HepG2 (cell line): ENCODE data around the gene HOXD9. TPM values are rescaled to one million over a fixed set of nuclear protein-coding genes. Genes with fewer than 3 reads are reported as not detected.

Experiments
- ATAC-seq: fragments of 200-7000 bp; cut with Tn5 transposase; 3 replicates; pipeline ENCODE4 v1.9.1; 2020; ENCODE audit warnings: mild to moderate bottlenecking, moderate library complexity
- BruUV-seq: library from RNA; stranded (reverse); fragments of 400-500 nt; replicated peaks from 2 replicates; lab custom pipeline; 2021; lab: Mats Ljungman, UMichigan
- CTCF ChIA-PET: fragments of 300-600 bp; formaldehyde crosslinking; extraction: SDS; loops from one replicate; lab custom pipeline; 2021; ENCODE audit warnings: low total read pairs, inconsistent platforms, low intra/inter-chr PET ratio; lab: Yijun Ruan, JAX
- POLR2A ChIA-PET: fragments of 350-600 bp; sonication (Branson Sonifier 250); formaldehyde crosslinking; loops from one replicate; lab custom pipeline; 2020; ENCODE audit warnings: antibody characterized with exemption, inconsistent platforms; lab: Yijun Ruan, JAX
- DNase-seq: peaks from one replicate; pipeline ENCODE4 v3.0.0-alpha.2; 2015; ENCODE audit warnings: low spot score
- FAIRE-seq: peaks from 3 replicates; lab custom pipeline; 2011; peaks lifted over from hg19 to GRCh38; lab: Jason Lieb, UNC
- H2AFZ ChIP-seq: one replicate; pipeline ENCODE4 v1.6.1; 2011; ENCODE audit warnings: low read length, inconsistent platforms
- H3K27ac ChIP-seq: fragments of 300-600 bp; 3 replicates; pipeline ENCODE4 v1.8.0; 2011; ENCODE audit warnings: mixed run types, mild to moderate bottlenecking, mixed read lengths, low read length, inconsistent platforms; ENCODE audit not compliant: insufficient read depth; ENCODE audit errors: extremely low read length
- H3K27me3 ChIP-seq, 2 experiments: fragments of 200-600 bp in 1 of 2; 2 replicates in 1 of 2; 3 replicates in 1 of 2; pipeline versions ENCODE4 v1.6.0 to v1.8.0; 2011; ENCODE audit warnings: low read length in 2 of 2, mild to moderate bottlenecking in 2 of 2, moderate library complexity in 2 of 2, inconsistent platforms in 1 of 2; ENCODE audit not compliant: insufficient read depth in 2 of 2, control insufficient read depth in 1 of 2
- H3K36me3 ChIP-seq, 2 experiments: fragments of 200-600 bp in 1 of 2; replicated peaks in 1 of 2; 2 replicates in 1 of 2; 3 replicates in 1 of 2; pipeline versions ENCODE4 v1.5.1 to v1.8.0; 2011; ENCODE audit warnings: low read length in 2 of 2, inconsistent platforms in 1 of 2; ENCODE audit not compliant: insufficient read depth in 2 of 2, control insufficient read depth in 1 of 2
- H3K4me1 ChIP-seq: 2 replicates; pipeline ENCODE4 v1.5.1; 2012; ENCODE audit warnings: low read length, inconsistent platforms; ENCODE audit not compliant: insufficient read depth
- H3K4me2 ChIP-seq: 2 replicates; pipeline ENCODE4 v1.6.0; 2011; ENCODE audit warnings: low read depth, low read length, inconsistent platforms
- H3K4me3 ChIP-seq, 3 experiments: fragments of 200-600 bp in 1 of 3; sonication (generic), shearing (Covaris generic) in 1 of 3; replicated peaks in 1 of 3; 2 replicates each; pipeline ENCODE4 v1.5.1; 2011 to 2016; ENCODE audit warnings: low read length in 3 of 3, inconsistent platforms in 2 of 3, low read depth in 2 of 3, mild to moderate bottlenecking in 2 of 3, control low read depth in 1 of 3, mixed read lengths in 1 of 3; ENCODE audit not compliant: insufficient read depth in 1 of 3
- H3K79me2 ChIP-seq: one replicate; pipeline ENCODE4 v1.6.1; 2011; ENCODE audit warnings: low read length, inconsistent platforms; ENCODE audit not compliant: insufficient read depth
- H3K9ac ChIP-seq: 2 replicates; pipeline ENCODE4 v1.6.0; 2011; ENCODE audit warnings: mild to moderate bottlenecking, low read depth, low read length, inconsistent platforms; ENCODE audit not compliant: insufficient read depth
- H3K9me3 ChIP-seq: 2 replicates; pipeline ENCODE4 v1.5.1; 2012; ENCODE audit warnings: mild to moderate bottlenecking, low read length
- H4K20me1 ChIP-seq: 2 replicates; pipeline ENCODE4 v1.6.0; 2011; ENCODE audit warnings: inconsistent platforms, mild to moderate bottlenecking, low read length, moderate library complexity; ENCODE audit not compliant: insufficient read depth
- ATAD3A ChIP-seq: sonication (generic); formaldehyde crosslinking; IDR thresholded peaks from 2 replicates; pipeline ENCODE4 v1.4.0; 2020; ENCODE audit warnings: missing genetic modification reagents
- CC2D1A ChIP-seq: sonication (generic); formaldehyde crosslinking; IDR thresholded peaks from 2 replicates; pipeline ENCODE4 v1.8.1; 2023; ENCODE audit warnings: mild to moderate bottlenecking, missing genetic modification reagents
- HHEX ChIP-seq: IDR thresholded peaks from 2 replicates; pipeline ENCODE4 v1.6.1; 2016; ENCODE audit warnings: control low read depth
- HOXA3 ChIP-seq: sonication (generic); formaldehyde crosslinking; IDR thresholded peaks from 2 replicates; pipeline ENCODE4 v1.5.0; 2020; ENCODE audit warnings: missing genetic modification reagents
- IKZF4 ChIP-seq: sonication (generic); formaldehyde crosslinking; IDR thresholded peaks from 2 replicates; pipeline ENCODE4 v1.5.1; 2020; ENCODE audit warnings: borderline replicate concordance, mild to moderate bottlenecking, low read depth, missing genetic modification reagents; ENCODE audit errors: not compliant biosample characterization
- ISL2 ChIP-seq: sonication (generic); formaldehyde crosslinking; IDR thresholded peaks from 2 replicates; pipeline ENCODE4 v1.5.0; 2020; ENCODE audit warnings: missing genetic modification reagents
- NFATC3 ChIP-seq: sonication (generic); formaldehyde crosslinking; IDR thresholded peaks from 2 replicates; pipeline ENCODE4 v1.5.1; 2020; ENCODE audit warnings: mild to moderate bottlenecking, missing genetic modification reagents
- NFE2L1 ChIP-seq: sonication (generic); formaldehyde crosslinking; IDR thresholded peaks from 2 replicates; pipeline ENCODE4 v1.4.0; 2020; ENCODE audit warnings: missing genetic modification reagents, mild to moderate bottlenecking, borderline replicate concordance
- NR2F6 ChIP-seq, 2 experiments: IDR thresholded peaks; 2 replicates each; pipeline ENCODE4 v1.6.1; 2016; ENCODE audit warnings: antibody characterized with exemption in 1 of 2, mild to moderate bottlenecking in 1 of 2
- RXRB ChIP-seq: IDR thresholded peaks from 2 replicates; pipeline ENCODE4 v1.6.1; 2016; ENCODE audit warnings: borderline replicate concordance, missing genetic modification reagents, missing compliant biosample characterization
- SMC3 ChIP-seq: IDR thresholded peaks from 2 replicates; pipeline ENCODE4 v1.6.1; 2011; ENCODE audit warnings: low read length, improper control_type of control experiment
- ZNF224 ChIP-seq: sonication (generic); formaldehyde crosslinking; IDR thresholded peaks from 2 replicates; pipeline ENCODE4 v1.5.0; 2020; ENCODE audit warnings: mild to moderate bottlenecking, missing genetic modification reagents
- ZNF33B ChIP-seq: sonication (generic); formaldehyde crosslinking; IDR thresholded peaks from 2 replicates; pipeline ENCODE4 v1.5.1; 2020; ENCODE audit warnings: mild to moderate bottlenecking, missing genetic modification reagents
- ZNF496 ChIP-seq: sonication (generic); formaldehyde crosslinking; IDR thresholded peaks from 2 replicates; pipeline ENCODE4 v1.8.1; 2023; ENCODE audit warnings: mild to moderate bottlenecking, moderate library complexity, missing genetic modification reagents; ENCODE audit not compliant: insufficient replicate concordance
- ZNF572 ChIP-seq: sonication (generic); formaldehyde crosslinking; IDR thresholded peaks from 2 replicates; pipeline ENCODE4 v1.5.1; 2020; ENCODE audit warnings: mild to moderate bottlenecking, missing genetic modification reagents
- ZSCAN31 ChIP-seq: sonication (generic); formaldehyde crosslinking; IDR thresholded peaks from 2 replicates; pipeline ENCODE4 v1.5.0; 2020; ENCODE audit warnings: low read depth, mild to moderate bottlenecking, missing genetic modification reagents
- WGBS: methylation state at CpG from one replicate; pipeline ENCODE4 v1.1.6; 2017; ENCODE audit warnings: low lambda C conversion rate; 5-methylcytosine and 5-hydroxymethylcytosine counted together
- in situ Hi-C: cut with HindIII; loops from 2 replicates; pipeline ENCODE4 v1.10.0; 2017; ENCODE audit warnings: low pct_unique_long_range_greater_than_20kb; ENCODE audit not compliant: extremely low pct_ligation_motif_present
- intact Hi-C: fragments of 100-400 bp; cut with micrococcal nuclease; formaldehyde crosslinking; loops from one replicate; pipeline ENCODE4 v1.10.0; 2022; ENCODE audit not compliant: unreplicated experiment
- polyA plus RNA-seq, 8 experiments: library from polyadenylated mRNA; depleted of rRNA in 3 of 8; stranded (reverse) in 7 of 8; unstranded in 1 of 8; fragments of >200 nt; fragmentation: Illumina TruSeq in 4 of 8; extraction: Trizol in 4 of 8; gene quantifications; 2 replicates each; pipeline versions ENCODE4 v1.2.1 to v1.2.3, GENCODE V29; 2011 to 2016; ENCODE audit warnings: low read depth in 4 of 8, missing spikeins in 1 of 8, mixed read lengths in 1 of 8; ENCODE audit not compliant: insufficient read depth in 1 of 8
- total RNA-seq, 5 experiments: library from RNA; depleted of rRNA; stranded (reverse); fragments of >200 nt; fragmentation: Illumina TruSeq; extraction: Trizol; gene quantifications; 2 replicates each; pipeline ENCODE4 v1.2.3, GENCODE V29; 2016; ENCODE audit warnings: low read depth in 1 of 5
- TF ChIP-seq, protein P1 (sequence below): sonication (generic); formaldehyde crosslinking; IDR thresholded peaks from 2 replicates; pipeline ENCODE4 v1.5.1; 2020; ENCODE audit warnings: mild to moderate bottlenecking, moderate library complexity, missing genetic modification reagents
- TF ChIP-seq, protein P2 (sequence below): sonication (generic); formaldehyde crosslinking; IDR thresholded peaks from 2 replicates; pipeline ENCODE4 v1.4.0; 2020; ENCODE audit warnings: missing genetic modification reagents, borderline replicate concordance
- TF ChIP-seq, protein P3 (sequence below): sonication (generic); formaldehyde crosslinking; IDR thresholded peaks from 2 replicates; pipeline ENCODE4 v1.8.0; 2022; ENCODE audit warnings: mild to moderate bottlenecking, missing genetic modification reagents
- TF ChIP-seq, protein P4 (sequence below): IDR thresholded peaks from 2 replicates; pipeline ENCODE4 v1.6.1; 2016; ENCODE audit warnings: missing compliant biosample characterization, missing genetic modification reagents, borderline replicate concordance

Gene HOXD9
- total and polyA plus RNA-seq, 2 of the 13 experiments (the other 11 are each of a cell fraction or from before 2014, with no cell fraction given), result not detected

DNA sequence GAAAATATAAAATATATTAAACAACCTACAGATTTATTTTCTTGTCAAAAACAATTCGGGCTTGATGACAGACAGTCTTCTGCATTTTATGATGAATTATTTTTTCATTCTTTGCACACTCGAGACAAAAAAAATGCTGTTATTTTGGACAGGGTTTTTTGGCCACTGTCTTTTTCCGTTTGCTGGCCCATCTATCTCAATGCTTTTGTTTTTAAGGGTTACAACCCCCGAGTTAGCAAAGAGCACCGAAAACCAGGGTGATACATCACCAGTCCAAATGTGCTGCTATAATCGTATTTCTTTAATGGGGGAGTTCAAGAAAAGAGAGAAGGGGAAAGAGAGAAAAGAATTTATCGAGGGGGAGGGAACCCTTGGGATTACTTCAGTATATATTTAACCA is 46.5 kb upstream of the HOXD9 start (continued):
- TF ChIP-seq NR2F6 (IDR thresholded peaks at IDR 0.05) (no peak), NR2F6 (CRISPR knock-in tag; IDR thresholded peaks at IDR 0.05) (no peak)

DNA sequence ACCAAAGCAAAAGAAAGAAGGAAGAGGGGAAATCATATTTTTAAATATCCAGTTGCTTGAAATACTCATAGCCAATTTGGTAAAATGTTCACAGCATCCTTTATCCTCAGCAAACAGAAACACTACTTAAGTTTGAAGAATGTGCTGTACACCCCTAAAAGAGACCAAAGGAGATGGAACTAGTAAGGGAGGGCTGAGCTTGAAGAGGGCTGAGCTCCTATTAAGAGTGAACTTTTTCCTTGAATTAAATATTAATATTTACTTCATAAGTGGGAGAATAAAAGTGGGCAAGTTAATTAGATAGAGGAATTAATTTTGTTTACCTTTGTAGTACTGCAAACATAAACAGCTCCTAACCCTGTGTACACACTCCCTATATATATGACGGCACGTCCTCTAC is 45.7 kb upstream of the HOXD9 start:
- no peaks in the 10 kb centered on the region for H3K4me1 ChIP-seq
- FAIRE-seq (no peak), DNase-seq (no peak), ATAC-seq (no peak)
- no peak overlapping the region for H3K4me3 ChIP-seq
- in situ Hi-C loops, result no loop called here
- intact Hi-C loops, result no loop called here
- no peaks in the 10 kb centered on the region for H3K79me2 ChIP-seq
- WGBS, result 25% methylated on average over 2 of the region's 2 CpGs
- ChIA-PET POLR2A (no interaction called here), CTCF (no interaction called here)
- H3K9ac ChIP-seq, result no peak overlapping the region
- no peak overlapping the region for H3K4me2 ChIP-seq
- peaks cover 6 to 73% of the 10 kb centered on the region in 2 experiments for H3K27me3 ChIP-seq
- no peaks in the 10 kb centered on the region for H3K36me3 ChIP-seq
- H3K9me3 ChIP-seq, result no peaks in the 10 kb centered on the region
- no peaks in the 10 kb centered on the region for H4K20me1 ChIP-seq
- H2AFZ ChIP-seq, result no peak overlapping the region
- no TSS peak for BruUV-seq
- H3K27ac ChIP-seq, result no peak overlapping the region
- TF ChIP-seq RXRB (CRISPR knock-in tag) (no peak), ZNF224 (CRISPR knock-in tag) (no peak), NFE2L1 (CRISPR knock-in tag) (no peak), NFATC3 (no peak), ZNF572 (CRISPR knock-in tag) (no peak), ZNF33B (CRISPR knock-in tag) (no peak), SMC3 (no peak), ISL2 (CRISPR knock-in tag) (no peak), HHEX (CRISPR knock-in tag) (no peak), ATAD3A (CRISPR knock-in tag) (no peak), ZNF496 (CRISPR knock-in tag) (no peak), ZSCAN31 (no peak), CC2D1A (CRISPR knock-in tag) (no peak), IKZF4 (CRISPR knock-in tag) (no peak), HOXA3 (CRISPR knock-in tag) (no peak)
- TF ChIP-seq, protein P1, sequence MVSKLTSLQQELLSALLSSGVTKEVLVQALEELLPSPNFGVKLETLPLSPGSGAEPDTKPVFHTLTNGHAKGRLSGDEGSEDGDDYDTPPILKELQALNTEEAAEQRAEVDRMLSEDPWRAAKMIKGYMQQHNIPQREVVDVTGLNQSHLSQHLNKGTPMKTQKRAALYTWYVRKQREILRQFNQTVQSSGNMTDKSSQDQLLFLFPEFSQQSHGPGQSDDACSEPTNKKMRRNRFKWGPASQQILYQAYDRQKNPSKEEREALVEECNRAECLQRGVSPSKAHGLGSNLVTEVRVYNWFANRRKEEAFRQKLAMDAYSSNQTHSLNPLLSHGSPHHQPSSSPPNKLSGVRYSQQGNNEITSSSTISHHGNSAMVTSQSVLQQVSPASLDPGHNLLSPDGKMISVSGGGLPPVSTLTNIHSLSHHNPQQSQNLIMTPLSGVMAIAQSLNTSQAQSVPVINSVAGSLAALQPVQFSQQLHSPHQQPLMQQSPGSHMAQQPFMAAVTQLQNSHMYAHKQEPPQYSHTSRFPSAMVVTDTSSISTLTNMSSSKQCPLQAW (CRISPR knock-in tag), result no peak
- TF ChIP-seq, protein P2, sequence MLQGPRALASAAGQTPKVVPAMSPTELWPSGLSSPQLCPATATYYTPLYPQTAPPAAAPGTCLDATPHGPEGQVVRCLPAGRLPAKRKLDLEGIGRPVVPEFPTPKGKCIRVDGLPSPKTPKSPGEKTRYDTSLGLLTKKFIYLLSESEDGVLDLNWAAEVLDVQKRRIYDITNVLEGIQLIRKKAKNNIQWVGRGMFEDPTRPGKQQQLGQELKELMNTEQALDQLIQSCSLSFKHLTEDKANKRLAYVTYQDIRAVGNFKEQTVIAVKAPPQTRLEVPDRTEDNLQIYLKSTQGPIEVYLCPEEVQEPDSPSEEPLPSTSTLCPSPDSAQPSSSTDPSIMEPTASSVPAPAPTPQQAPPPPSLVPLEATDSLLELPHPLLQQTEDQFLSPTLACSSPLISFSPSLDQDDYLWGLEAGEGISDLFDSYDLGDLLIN (CRISPR knock-in tag), result no peak
- TF ChIP-seq, protein P3, sequence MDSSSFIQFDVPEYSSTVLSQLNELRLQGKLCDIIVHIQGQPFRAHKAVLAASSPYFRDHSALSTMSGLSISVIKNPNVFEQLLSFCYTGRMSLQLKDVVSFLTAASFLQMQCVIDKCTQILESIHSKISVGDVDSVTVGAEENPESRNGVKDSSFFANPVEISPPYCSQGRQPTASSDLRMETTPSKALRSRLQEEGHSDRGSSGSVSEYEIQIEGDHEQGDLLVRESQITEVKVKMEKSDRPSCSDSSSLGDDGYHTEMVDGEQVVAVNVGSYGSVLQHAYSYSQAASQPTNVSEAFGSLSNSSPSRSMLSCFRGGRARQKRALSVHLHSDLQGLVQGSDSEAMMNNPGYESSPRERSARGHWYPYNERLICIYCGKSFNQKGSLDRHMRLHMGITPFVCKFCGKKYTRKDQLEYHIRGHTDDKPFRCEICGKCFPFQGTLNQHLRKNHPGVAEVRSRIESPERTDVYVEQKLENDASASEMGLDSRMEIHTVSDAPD (CRISPR knock-in tag), result no peak
- TF ChIP-seq, protein P4, sequence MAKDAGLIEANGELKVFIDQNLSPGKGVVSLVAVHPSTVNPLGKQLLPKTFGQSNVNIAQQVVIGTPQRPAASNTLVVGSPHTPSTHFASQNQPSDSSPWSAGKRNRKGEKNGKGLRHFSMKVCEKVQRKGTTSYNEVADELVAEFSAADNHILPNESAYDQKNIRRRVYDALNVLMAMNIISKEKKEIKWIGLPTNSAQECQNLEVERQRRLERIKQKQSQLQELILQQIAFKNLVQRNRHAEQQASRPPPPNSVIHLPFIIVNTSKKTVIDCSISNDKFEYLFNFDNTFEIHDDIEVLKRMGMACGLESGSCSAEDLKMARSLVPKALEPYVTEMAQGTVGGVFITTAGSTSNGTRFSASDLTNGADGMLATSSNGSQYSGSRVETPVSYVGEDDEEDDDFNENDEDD (CRISPR knock-in tag), result no peak
